ENCODE results near the gene ICAM1. TPM values are rescaled to one million over a fixed set of nuclear protein-coding genes. Genes with fewer than 3 reads are reported as not detected.

The ICAM1 gene
- total and polyA plus RNA-seq, 2 of the 13 experiments (the other 11 are each of a cell fraction or from before 2014, with no cell fraction given) = 37.9 to 98.4 TPM

DNA sequence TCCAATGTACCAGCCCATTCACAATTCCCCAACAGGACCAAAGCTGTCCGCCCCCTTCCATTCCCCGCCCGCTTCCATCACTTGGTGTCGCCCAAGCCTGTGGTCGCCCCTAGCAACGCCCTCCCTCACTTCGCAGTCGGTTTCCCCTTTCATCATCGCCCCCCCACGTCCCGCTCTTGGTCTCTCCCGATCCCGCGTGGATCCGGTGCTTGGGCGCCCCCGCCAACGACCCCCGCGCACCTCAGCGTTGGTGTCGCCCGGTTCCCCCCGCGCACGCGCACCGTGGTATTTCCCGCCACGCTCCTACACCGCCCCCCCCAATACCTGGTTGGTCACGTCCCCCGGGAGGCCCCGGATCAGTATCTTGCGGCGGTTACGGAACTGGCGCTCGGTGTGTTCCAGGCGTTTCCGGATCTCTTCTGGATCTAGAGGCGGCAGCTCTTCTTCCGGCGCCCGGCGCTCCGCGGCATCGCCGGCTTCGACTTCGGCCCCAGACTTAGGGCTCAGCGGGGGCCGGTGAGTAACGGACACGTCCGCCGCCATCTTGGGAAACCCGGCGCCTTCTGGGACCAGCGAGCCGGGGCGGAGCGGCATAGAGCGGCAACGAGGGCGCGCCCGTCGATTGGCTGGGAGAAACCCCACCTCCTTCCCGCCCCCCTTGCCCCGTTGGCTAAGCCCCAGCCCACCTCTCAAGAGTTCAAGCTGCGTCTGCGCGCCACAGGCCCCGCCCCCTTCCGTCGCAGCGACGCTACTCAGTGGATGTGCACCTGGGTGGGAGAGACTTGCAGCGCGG, 62.2 kb downstream of the ICAM1 start, which contains the start of gene RAVER1 (continued):
- peak; percentile 45; the same call in 1 of the 2 replicates for TF ChIP-seq MTA1 (CRISPR knock-in tag; IDR thresholded peaks at IDR 0.05; ENCODE audit: borderline replicate concordance)
- TF ChIP-seq ZFP36 (IDR thresholded peaks at IDR 0.05; ENCODE audit: borderline replicate concordance, low read depth, low read length, partially characterized antibody) = no peak
- TF ChIP-seq RBM39 (IDR thresholded peaks at IDR 0.05; ENCODE audit: low read depth, low read length, poor library complexity, severe bottlenecking) = peak; percentile 86
- peak; percentile 79; the same call in 1 of the 2 replicates for TF ChIP-seq NAIF1 (CRISPR knock-in tag; IDR thresholded peaks at IDR 0.05; ENCODE audit: borderline replicate concordance)
- no peak for TF ChIP-seq ZSCAN22 (CRISPR knock-in tag; IDR thresholded peaks at IDR 0.05)
- TF ChIP-seq TARDBP (CRISPR knock-in tag; IDR thresholded peaks at IDR 0.05) = 0 out of 2 replicates have a peak, but pooled peaks have one; percentile 29
- no peak for TF ChIP-seq ZFP41 (CRISPR knock-in tag; IDR thresholded peaks at IDR 0.05; ENCODE audit: borderline replicate concordance)
- no peak for TF ChIP-seq ZNF660 (CRISPR knock-in tag; IDR thresholded peaks at IDR 0.05; ENCODE audit: borderline replicate concordance, low read depth)
- no peak for TF ChIP-seq DPF2 (CRISPR knock-in tag; IDR thresholded peaks at IDR 0.05; ENCODE audit: borderline replicate concordance, low read depth)
- TF ChIP-seq NFKBIZ (CRISPR knock-in tag; IDR thresholded peaks at IDR 0.05) = no peak
- TF ChIP-seq ZNF17 (CRISPR knock-in tag; IDR thresholded peaks at IDR 0.05) = no peak
- no peak for TF ChIP-seq ZNF672 (CRISPR knock-in tag; IDR thresholded peaks at IDR 0.05)
- no peak for TF ChIP-seq ZNF292 (CRISPR knock-in tag; IDR thresholded peaks at IDR 0.05; ENCODE audit: borderline replicate concordance, low read depth)
- TF ChIP-seq ZFY (CRISPR knock-in tag; IDR thresholded peaks at IDR 0.05) = peak; percentile 77; the same call in 1 of the 2 replicates
- TF ChIP-seq, protein P1, sequence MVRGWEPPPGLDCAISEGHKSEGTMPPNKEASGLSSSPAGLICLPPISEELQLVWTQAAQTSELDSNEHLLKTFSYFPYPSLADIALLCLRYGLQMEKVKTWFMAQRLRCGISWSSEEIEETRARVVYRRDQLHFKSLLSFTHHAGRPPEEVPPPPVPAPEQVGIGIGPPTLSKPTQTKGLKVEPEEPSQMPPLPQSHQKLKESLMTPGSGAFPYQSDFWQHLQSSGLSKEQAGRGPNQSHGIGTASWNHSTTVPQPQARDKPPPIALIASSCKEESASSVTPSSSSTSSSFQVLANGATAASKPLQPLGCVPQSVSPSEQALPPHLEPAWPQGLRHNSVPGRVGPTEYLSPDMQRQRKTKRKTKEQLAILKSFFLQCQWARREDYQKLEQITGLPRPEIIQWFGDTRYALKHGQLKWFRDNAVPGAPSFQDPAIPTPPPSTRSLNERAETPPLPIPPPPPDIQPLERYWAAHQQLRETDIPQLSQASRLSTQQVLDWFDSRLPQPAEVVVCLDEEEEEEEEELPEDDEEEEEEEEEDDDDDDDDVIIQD (CRISPR knock-in tag; IDR thresholded peaks at IDR 0.05; ENCODE audit: low read depth) = no peak
- TF ChIP-seq, protein P2, sequence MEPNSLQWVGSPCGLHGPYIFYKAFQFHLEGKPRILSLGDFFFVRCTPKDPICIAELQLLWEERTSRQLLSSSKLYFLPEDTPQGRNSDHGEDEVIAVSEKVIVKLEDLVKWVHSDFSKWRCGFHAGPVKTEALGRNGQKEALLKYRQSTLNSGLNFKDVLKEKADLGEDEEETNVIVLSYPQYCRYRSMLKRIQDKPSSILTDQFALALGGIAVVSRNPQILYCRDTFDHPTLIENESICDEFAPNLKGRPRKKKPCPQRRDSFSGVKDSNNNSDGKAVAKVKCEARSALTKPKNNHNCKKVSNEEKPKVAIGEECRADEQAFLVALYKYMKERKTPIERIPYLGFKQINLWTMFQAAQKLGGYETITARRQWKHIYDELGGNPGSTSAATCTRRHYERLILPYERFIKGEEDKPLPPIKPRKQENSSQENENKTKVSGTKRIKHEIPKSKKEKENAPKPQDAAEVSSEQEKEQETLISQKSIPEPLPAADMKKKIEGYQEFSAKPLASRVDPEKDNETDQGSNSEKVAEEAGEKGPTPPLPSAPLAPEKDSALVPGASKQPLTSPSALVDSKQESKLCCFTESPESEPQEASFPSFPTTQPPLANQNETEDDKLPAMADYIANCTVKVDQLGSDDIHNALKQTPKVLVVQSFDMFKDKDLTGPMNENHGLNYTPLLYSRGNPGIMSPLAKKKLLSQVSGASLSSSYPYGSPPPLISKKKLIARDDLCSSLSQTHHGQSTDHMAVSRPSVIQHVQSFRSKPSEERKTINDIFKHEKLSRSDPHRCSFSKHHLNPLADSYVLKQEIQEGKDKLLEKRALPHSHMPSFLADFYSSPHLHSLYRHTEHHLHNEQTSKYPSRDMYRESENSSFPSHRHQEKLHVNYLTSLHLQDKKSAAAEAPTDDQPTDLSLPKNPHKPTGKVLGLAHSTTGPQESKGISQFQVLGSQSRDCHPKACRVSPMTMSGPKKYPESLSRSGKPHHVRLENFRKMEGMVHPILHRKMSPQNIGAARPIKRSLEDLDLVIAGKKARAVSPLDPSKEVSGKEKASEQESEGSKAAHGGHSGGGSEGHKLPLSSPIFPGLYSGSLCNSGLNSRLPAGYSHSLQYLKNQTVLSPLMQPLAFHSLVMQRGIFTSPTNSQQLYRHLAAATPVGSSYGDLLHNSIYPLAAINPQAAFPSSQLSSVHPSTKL (CRISPR knock-in tag; IDR thresholded peaks at IDR 0.05) = peak; percentile 6; the same call in 1 of the 2 replicates
- TF ChIP-seq XRCC5 (optimal IDR thresholded peaks at IDR 0.05; ENCODE audit: low read length) = peak; percentile 18
- no peak for TF ChIP-seq ZNF773 (CRISPR knock-in tag; IDR thresholded peaks at IDR 0.05; ENCODE audit: borderline replicate concordance)
- TF ChIP-seq SOX6 (IDR thresholded peaks at IDR 0.05) = no peak
- no peak; the same call in 1 of the 2 replicates for TF ChIP-seq SOX6 (CRISPR knock-in tag; IDR thresholded peaks at IDR 0.05)
- TF ChIP-seq PTBP1 (IDR thresholded peaks at IDR 0.05; ENCODE audit: low read depth, low read length, poor library complexity, severe bottlenecking) = no peak
- peak; percentile 54 for TF ChIP-seq AGO1 (IDR thresholded peaks at IDR 0.05; ENCODE audit: low read depth, low read length, poor library complexity, severe bottlenecking)

All from HepG2 (cell line).